Stimulated activated CD8-positive, alpha-beta memory T cell treated with anti-CD3 and anti-CD28 coated beads, Interleukin-7, amount 100 ng/mL, for 4 hours (primary cell): ENCODE results near the gene FAM241B.

Experiments used
- DNase-seq, 2 donors: peaks; one replicate each; pipeline ENCODE4 v3.0.0-alpha.2; 2020; ENCODE audit warnings: low read depth in 2 of 2

The FAM241B gene

GRCh38 chr10:69649786-69650550 is 19.9 kb downstream of the FAM241B start:
- no peak for DNase-seq

GRCh38 chr10:69650589-69651261 is 20.7 kb downstream of the FAM241B start:
- no peak for DNase-seq

- no peak for DNase-seq
Observed at GRCh38 chr10:69651362-69651761, 21.3 kb downstream of the FAM241B start.

- no peak for DNase-seq
Observed at GRCh38 chr10:69652111-69652856, 22.2 kb downstream of the FAM241B start.

GRCh38 chr10:69652857-69653199 is 22.8 kb downstream of the FAM241B start:
- no peak for DNase-seq

GRCh38 chr10:69653561-69653960 is 23.5 kb downstream of the FAM241B start:
- no peak for DNase-seq

- DNase-seq = no peak
Observed at GRCh38 chr10:69655124-69655867, 25.2 kb downstream of the FAM241B start.

GRCh38 chr10:69655868-69656555 is 26.0 kb downstream of the FAM241B start:
- DNase-seq = no peak

GRCh38 chr10:69656742-69657269 is 26.8 kb downstream of the FAM241B start:
- DNase-seq = no peak

GRCh38 chr10:69657430-69657829 is 27.4 kb downstream of the FAM241B start:
- DNase-seq = no peak

GRCh38 chr10:69657866-69658265 is 27.8 kb downstream of the FAM241B start:
- no peak for DNase-seq

- no peak for DNase-seq
Observed at GRCh38 chr10:69659241-69660038, 29.4 kb downstream of the FAM241B start.

- DNase-seq = no peak
Observed at GRCh38 chr10:69660296-69660695, 30.2 kb downstream of the FAM241B start.

GRCh38 chr10:69661414-69662172 is 31.5 kb downstream of the FAM241B start:
- no peak for DNase-seq

GRCh38 chr10:69662173-69662877 is 32.3 kb downstream of the FAM241B start:
- no peak for DNase-seq

- DNase-seq = no peak
Observed at GRCh38 chr10:69662901-69663300, 32.9 kb downstream of the FAM241B start.

- no peak for DNase-seq
Observed at GRCh38 chr10:69663369-69663947, 33.4 kb downstream of the FAM241B start.

- no peak for DNase-seq
Observed at GRCh38 chr10:69665474-69666320, 35.6 kb downstream of the FAM241B start.
